NOMO-1 treated with DMSO at 0.1 percent for 48 hours (cell line): Measurements from ENCODE around the gene ORAI1.
"Not testable (repeated sequence)": the region's sequence is repeated elsewhere in the genome, so short reads cannot be mapped to it uniquely, and the experiment has no call there.

Experiments
- DNase-seq: peaks from one replicate; lab custom pipeline; 2025; ENCODE audit not compliant: unreplicated experiment; lab: John Stamatoyannopoulos, UW

The ORAI1 gene

DNA sequence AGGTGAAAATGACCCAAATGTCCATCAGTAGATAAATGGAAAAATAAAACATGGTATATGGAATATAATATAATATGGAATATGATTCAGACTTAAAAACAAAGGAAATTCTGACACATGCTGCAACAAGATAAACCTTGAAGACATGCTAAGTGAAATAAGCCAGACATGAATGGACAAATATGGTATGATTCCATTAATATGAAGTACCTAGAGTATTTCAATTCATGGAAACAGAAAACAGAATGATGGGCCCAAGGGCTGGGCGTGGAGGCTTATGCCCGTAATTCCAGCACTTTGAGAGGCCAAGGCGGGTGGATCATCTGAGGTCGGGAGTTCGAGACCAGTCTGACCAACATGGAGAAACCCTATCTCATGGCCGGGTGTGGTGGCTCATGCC, 22.7 kb upstream of the ORAI1 start:
- no peak for DNase-seq

DNA sequence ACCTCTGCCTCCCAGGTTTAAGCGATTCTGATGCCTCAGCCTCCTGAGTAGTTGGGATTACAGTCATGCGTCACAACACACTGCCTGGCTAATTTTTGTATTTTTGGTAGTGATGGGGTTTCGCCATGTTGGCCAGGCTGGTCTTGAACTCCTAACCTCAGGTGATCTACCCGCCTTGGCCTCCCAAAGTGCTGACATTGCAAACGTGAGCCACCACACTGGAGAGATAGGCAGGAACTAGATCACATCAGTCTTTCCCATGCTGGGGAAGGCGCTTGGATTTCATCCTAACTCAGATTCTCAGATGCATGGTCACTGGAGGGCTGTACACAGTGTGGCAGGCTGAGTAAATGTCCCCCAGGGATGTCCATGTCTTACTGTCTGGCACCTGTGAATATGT, 18.0 kb upstream of the ORAI1 start:
- DNase-seq: no peak

DNA sequence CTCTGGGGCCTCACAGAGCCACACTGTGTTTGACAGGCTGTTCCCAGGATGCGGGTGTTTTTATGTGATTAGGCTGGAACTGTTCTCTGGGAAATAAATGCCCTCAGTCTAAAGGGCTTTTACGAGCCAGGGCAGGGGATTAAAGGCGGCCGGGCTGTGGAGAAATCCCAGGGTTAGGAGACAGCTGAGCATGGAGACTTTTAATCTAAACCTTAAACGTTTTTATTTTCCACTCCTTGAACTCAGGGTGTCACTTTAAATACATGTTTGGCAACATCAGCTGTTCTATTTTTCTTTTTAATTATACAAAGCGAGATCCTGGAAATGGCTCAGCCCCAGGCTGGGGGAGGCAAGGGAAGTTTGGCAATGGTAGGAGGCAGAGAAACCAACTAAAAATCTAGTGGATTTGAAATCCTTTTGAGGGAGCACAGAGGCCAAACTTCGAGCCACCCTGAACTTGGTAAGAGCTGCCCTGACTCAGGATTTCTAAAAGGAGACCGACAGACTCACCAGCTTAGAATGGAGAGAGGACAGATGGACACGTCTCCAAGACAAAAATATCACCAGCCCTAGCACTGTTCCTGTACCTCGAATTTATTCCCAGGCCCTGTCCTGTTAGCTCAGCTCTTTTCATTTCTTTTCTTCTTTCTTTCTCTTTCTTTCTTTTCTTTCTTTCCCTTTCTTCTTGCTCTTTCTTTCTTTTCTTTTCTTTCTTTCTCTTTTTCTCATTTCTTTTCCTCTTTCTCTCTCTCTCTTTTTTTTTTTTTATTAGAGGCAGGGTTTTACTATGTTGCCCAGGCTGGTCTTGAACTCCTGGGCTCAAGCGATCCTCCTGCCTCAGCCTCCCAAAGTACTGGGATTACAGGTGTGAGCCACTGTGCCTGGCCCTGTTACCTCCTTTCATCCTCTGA, 15.8 kb upstream of the ORAI1 start:
- DNase-seq: no peak

DNA sequence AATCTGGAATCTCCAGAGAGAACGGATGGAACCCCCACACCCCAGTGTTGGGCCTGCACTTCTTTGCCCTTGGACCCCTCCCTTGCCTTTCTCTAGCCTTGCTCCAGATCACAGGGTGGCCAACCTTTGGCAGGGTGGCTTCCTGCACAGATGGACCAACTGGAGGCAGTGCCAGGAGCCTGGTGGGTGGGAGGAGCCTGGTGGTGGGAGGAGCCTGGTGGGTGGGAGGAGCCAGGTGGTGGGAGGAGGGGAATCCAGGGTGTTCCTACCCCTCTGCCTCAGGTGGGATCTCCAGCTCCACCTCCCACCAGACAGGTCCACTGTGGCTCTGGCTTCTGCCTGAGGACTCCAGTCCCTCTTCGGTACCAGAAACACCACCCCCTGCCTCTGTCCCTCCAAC, 15.0 kb upstream of the ORAI1 start:
- DNase-seq: no peak

DNA sequence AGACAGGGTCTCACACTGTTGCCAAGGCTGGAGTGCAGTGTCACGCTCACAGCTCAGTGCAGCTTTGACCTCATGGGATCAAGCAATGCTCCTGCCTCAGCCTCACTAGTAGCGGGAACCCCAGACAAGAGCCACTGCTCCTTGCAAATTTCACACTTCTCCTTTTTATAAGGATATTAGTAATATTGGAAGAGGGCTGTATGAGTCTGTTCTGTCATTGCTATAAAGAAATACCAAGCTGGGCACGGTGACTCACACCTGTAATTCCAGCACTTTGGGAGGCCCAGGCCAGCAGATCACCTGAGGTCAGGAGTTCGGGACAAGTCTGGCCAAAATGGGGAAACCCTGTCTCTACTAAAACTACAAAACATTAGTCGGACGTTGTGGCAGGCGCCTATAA, 12.9 kb upstream of the ORAI1 start:
- DNase-seq: no peak

DNA sequence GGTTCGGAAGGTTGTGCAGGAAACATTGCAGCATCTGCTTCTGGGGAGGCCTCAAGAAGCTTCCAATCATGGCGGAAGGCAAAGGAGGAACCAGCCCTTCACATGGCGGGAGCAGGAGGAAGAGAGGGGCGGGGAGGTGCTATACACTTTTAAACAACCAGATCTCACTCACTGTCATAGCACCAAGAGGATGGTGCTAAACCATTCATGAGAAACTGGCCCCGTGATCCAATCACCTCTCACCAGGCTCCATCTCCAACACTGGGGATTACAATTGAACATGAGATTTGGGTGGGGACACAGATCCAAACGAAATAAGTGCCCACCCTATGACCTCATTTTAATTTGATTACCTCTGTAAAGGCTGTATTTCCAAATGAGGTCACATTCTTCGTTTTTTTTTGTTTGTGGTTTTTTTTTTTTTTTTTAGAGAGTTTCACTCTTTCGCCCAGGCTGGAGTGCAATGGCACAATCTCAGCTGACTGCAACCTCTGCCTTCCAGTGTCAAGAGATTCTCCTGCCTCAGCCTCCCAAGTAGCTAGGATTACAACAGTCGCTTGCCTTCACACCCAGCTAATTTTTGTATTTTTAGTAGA, 11.4 kb upstream of the ORAI1 start:
- no peak for DNase-seq

DNA sequence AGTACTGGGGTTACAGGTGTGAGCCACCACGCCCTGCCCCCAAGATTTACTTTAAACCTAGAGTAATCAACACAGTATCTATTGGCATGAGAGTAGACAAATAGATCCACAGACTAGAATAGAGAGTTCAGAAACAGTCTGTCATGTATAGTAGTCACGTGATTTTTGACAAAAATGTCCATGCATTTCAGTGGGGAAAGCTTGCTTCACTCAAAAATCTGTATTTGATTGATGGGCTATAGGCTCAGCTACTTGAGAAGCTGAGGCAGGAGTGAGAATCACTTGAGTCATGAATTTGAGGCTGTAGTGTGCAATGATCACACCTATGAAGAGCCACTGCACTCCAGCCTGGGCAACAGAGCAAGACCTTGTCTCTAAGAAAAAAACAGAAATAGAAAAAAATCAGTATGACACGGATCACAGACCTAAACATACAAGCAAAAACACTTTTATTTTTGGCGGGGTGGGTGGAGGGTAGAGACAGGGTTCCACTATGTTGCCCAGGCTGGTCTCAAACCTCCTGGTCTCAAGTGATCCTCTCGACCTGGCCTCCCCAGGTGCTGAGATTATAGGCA, 7.6 kb upstream of the ORAI1 start:
- no peak for DNase-seq

DNA sequence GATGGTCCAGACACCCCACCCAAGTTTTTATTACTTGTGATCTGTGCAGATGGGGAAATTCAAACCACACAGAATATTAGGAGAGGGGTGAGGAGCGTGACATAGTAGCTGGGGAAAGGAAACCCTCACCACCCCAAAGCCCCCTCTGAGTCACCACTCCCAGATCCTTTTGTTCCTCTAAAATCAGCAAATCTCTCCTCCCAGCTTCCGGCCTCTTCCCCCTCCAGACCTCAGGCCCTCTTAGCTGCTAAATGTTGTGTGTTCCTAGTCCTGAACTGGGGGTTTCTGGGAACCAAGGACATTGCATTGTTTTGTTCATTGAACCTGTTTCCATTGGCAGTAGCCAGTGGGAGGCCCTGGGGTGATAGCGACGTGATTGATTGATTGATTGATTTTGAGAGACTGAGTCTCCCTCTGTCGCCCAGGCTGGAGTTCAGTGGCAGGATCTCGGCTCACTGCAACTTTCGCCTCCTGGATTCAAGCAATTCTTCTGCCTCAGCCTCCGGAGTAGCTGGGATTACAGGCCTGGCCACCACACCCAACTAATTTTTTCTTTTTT, 5.9 kb upstream of the ORAI1 start:
- DNase-seq: no peak

DNA sequence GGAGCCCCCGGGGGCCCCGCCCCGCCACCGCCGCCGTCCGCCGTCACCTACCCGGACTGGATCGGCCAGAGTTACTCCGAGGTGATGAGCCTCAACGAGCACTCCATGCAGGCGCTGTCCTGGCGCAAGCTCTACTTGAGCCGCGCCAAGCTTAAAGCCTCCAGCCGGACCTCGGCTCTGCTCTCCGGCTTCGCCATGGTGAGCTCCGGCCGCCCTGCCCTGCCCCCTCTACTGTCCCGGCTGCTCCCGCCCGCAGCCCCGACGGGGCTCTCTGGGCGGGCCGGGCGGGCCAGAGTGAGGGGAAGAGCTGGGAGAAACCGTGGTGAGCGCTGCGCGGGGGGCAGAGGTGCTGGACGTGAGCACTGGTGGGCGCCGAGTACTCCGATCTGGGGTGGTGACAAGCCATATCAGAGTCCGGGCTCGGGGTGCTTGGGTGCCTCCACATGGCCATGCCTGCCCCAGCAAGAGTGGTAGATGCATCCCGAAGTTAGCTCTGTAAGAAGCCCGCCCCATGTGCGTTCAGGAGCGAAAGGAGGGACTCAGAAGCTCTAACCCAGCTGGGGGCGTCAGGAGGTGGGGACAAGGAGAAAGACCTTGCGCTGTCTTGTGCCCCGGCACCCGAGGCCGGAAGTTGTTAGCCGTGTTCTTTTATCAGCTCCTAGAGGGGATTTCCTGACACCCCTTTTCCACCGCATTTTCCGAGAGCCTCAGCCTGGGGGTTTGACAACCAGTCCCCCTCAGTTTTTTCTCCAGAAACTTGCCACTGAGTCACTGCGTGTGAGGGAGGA, 717 bp downstream of the ORAI1 start:
- peak; percentile 48 for DNase-seq

DNA sequence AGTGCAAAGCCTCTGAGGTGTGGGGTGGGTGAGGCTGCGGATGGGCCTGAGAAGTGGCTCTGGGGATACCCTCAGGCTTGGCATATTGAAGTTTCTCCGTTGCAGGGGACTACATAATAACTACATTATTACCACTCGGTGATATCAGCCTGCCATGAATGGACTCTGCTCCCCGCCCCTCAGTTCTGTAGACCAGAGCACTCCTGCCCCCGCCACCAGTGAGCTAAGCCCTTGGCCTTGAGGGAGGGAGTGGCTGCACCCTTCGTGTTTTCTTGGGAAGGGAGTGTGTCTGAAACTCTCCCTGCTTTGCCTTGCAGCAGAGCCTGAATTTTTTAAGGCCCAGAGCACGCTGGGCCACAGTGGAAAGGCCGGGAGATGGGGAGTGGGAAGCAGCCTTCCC, 1.7 kb downstream of the ORAI1 start:
- no peak for DNase-seq

DNA sequence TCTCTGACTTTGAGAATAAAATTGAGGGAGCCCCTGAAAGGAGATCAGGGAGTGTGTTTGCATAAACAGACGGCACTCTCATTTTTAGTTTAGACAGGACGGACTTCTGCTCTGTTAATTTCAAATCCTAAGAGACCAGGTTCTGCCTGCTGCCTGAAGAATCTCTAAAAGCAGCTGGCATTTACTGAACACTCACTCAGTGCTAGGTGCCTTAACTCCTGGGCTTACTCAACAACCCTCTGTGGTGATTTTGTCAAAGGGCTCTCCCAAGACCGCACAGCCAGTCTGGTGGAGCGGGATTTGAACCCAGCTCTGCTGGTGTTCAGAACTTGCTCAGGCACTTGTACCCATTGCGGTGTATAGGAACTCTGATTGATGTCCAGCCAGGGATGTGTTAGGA, 2.2 kb downstream of the ORAI1 start:
- DNase-seq: no peak

DNA sequence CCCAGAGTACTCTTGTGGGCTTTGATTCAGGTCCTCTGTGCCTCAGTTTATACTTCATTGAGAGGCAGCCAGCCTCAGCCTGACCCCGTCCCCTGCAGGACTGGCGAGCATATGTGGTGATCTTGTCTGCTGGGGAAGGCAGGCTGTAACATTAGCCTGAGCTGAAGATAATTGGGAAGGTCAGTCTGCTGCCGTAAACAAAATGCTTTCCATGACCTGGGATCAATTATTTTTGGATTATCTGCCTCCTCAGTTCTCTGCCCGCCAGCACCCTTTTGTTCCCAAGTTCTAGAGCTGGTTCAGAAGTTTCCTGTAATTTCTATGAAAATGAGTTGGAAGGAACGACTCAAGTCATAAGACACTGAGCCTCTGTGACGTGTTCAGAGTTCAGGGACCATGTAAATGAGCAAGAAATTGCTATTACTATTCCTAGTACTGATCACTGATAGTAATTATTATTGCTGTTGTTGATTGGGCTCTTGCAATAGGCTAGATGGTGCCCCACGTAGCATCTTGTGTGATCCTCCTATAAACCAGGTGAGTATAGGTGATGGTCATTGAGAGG, 4.5 kb downstream of the ORAI1 start:
- no peak for DNase-seq

DNA sequence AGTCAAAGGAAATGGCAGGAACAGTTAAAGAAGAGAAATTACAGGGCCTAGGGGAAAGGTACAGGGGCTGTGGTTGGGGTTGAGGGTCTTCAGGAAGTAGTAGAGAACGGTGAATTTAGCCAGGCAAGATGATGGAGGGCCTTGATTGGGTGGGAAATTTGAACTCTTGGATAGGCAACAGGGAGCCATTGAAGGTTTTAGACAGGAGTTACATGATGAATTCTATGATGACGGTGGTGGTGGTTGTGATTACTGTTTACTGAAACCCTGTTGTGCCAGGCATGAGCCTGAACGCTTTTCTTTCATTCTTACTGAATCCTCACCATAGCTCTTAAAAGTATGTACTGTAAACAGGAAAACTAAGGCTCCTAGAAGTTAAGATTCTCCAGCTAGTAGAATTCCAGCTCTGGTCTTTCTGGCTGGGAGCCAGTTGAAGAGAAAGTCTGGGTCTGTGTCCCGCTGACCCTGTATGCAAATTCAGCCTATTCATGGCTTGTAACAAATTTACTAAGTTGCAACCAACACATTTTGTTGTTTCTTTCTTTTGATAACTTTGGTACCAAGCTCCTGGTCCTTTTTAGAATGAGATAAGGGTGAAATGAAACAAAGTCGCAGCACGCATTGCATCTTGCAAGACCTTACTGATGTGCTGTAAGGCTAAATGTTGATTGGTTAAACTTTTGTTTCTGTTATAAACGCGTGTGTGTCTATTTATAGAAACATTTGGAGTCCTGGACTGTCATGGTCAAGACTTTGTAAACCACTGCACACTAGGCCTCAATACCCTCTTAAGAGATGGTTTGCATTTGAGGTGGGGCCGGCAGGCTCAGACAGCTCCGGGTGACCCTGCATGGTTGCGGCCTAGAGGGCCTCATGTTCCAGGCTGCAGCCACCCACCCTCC, 6.0 kb downstream of the ORAI1 start:
- no peak for DNase-seq

DNA sequence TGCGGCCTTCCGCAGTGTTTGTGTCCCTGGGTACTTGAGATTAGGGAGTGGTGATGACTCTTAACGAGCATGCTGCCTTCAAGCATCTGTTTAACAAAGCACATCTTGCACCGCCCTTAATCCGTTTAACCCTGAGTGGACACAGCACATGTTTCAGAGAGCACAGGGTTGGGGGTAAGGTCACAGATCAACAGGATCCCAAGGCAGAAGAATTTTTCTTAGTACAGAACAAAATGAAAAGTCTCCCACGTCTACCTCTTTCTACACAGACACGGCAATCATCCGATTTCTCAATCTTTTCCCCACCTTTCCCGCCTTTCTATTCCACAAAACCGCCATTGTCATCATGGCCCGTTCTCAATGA, 7.5 kb downstream of the ORAI1 start:
- DNase-seq: not testable (repeated sequence)

DNA sequence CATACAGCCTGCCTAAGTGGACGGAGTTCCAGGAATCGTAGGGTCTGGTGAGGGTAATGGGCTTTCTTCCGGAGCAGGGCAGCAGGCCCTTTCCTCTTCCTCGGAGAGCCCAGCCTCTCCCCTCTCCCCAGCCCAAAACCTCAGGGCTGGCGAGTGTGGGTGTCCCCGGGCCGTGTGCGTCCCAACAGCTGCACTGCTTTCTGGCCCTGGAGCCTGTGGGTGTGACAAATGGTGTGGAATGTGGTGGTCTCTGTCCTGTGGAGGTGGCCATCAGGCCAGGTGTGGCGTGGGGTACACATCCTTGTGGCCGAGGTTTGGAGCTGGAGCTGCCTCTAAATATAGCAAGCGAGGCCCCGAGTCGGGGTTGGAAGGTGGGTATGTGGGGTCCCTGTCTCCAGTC, 8.5 kb downstream of the ORAI1 start:
- no peak for DNase-seq

DNA sequence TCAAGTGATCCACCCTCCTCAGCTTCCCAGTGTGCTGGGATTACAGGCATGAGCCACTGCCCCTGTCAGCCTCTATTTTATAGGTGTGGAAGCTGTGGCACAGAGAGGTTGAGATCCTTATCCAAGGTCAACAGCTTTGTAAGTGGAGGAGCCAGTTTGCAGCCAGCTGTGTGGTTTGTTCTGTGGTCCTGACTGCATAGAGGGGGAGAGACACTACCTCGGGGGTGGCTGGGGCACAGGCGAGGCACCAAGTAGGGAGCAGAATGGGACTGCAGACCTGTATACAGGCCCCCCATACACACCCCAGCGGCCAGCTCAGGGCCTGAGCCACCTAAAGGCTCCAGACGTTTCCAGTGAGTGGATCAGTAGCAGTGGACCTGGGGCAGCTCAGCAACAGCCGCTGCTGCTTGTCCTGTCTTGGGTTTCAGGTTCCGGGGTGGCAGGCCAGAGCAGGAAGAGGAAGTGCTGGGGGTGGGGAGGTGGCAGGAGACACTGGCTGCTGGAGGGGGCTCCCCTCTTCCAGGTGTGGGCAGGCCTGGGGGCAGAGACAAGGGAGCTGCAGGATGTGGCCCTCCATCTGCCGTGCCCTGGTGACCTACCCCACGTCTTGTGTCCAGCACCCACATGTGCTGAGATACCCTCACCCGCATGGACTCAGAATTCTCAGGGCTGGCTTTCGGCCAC, 11.0 kb downstream of the ORAI1 start:
- no peak for DNase-seq

DNA sequence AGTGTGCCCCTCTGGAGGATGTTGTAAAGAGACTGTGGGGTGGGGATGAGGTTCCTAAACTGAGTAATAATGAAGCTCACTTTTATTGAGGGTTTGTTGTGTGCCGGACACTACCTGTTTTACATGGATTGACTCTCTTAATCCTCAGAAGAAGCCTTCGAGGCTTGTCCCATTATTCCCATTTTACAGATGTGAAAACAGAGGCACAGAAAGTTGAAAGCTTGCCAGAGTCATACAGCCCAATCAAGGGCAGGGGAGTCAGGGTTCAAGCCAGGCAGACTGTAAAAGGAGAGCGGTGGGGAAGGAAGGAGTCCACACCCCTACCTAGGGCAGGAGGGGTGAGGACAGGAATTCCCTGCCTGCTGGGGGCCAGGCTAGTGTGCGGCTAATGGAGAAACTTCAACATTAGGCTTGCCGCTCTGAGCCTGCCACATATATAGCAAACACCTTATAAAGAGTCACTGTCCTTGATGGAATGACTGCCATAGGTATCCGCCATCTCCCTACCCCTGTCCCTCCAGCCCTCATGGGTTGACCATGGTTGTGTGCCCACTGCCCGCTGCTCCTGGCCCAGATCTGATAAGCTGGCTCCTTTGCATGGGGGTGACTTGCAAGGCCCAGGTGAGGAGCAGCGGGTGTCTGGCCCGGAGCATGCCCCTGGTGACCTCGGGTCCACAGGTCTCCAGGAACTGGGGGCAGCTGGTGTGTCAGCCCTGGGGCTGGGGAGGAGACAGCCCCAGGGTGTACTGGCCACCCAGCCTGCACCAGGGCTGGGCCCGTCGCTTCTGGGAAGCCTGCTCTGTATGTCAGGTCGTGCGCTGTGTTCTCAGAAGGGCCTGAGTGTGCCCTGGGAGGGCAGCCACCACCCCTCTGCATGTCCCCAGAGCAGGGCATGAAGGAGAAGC, 12.2 kb downstream of the ORAI1 start:
- DNase-seq: no peak

DNA sequence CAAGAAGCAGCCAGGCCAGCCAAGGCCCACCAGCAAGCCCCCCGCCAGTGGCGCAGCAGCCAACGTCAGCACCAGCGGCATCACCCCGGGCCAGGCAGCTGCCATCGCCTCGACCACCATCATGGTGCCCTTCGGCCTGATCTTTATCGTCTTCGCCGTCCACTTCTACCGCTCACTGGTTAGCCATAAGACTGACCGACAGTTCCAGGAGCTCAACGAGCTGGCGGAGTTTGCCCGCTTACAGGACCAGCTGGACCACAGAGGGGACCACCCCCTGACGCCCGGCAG, 15.0 kb downstream of the ORAI1 start:
- DNase-seq: no peak
